ENCODE results near the gene FAM193B. TPM values are rescaled to one million over a fixed set of nuclear protein-coding genes. Genes with fewer than 3 reads are reported as not detected.

The FAM193B gene
- total and polyA plus RNA-seq, 9 of the 15 experiments (the other 6 are each of a cell fraction or from before 2014, with no cell fraction given), result 4.4 to 76.4 (median 37.3) TPM

DNA sequence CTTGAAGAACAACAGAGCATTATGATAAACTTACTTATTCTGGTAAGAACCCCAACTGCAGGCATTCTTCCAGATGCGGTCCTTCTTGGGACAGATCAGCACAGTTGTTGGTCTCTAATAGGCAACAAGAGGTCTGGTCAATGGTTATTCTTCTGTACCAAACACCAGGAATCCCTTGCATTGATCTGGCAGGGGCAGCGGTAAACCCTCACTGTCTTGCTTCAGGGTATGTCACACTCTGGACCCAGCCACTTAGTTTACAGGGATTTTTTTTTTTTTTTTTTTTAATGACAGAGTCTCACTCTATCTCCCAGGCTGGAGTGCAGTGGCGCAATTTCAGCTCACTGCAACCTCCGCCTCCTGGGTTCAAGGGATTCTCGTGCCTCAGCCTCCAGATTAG, 1.3 kb upstream of the FAM193B start:
- CTCF ChIA-PET (ENCODE audit: low intra/inter-chr PET ratio), result no interaction called here
- POLR2A ChIA-PET, result interaction anchor here (0.7 to 1.4 kb wide), 2 partner anchors 11 to 561 kb away, joined by 3 to 4 read pairs; no protein-coding TSS in a partner anchor
- Histone ChIP-seq H3K4me1 (replicated peaks in 1 of 2; ENCODE audit: control insufficient read depth in 2 of 2, insufficient read depth in 2 of 2, low read length in 2 of 2) (peaks cover 18 to 35% of the 10 kb centered on the region in 2 experiments), H2AFZ (ENCODE audit: low read depth, low read length) (no peak overlapping the region; the same call in 1 of the 2 replicates), H3K36me3 (ENCODE audit: control insufficient read depth, insufficient read depth, low read length) (peaks cover 25% of the 10 kb centered on the region), H3K9ac (ENCODE audit: insufficient read depth in 1 of 2, low read depth in 2 of 2, low read length in 2 of 2) (no peak overlapping the region), H3K4me2 (ENCODE audit: insufficient read depth, low read length) (no peak overlapping the region), H3K9me1 (ENCODE audit: control insufficient read depth, insufficient read depth, low read length) (no peaks in the 10 kb centered on the region), H3K79me2 (ENCODE audit: control insufficient read depth, insufficient read depth, low read length) (peaks cover 37% of the 10 kb centered on the region), H3K4me3 (no peak overlapping the region), H3K27ac (ENCODE audit: extremely low read depth, low read depth, low read length) (no peak overlapping the region), H3K9me3 (replicated peaks; ENCODE audit: control insufficient read depth, insufficient read depth, low read depth, low read length) (no peaks in the 10 kb centered on the region), H4K20me1 (replicated peaks; ENCODE audit: control insufficient read depth, insufficient read depth, low read length) (peaks cover 17% of the 10 kb centered on the region), H3K27me3 (ENCODE audit: control insufficient read depth in 2 of 2, insufficient read depth in 2 of 2, low read length in 2 of 2) (no peaks in the 10 kb centered on the region)
- DNase-seq (ENCODE audit: extremely low read depth in 1 of 4, low spot score in 3 of 4) (peak in 1 of 4 experiments; percentile 10), FAIRE-seq (peak; percentile 23), ATAC-seq (no peak)
- intact Hi-C loops (cut with micrococcal nuclease), result loop anchor here (2.0 kb wide), 1 partner anchor 59 kb away; the partner anchor contains the start of gene PDLIM7
- BruUV-seq (replicated peaks), result no TSS peak
- TF ChIP-seq ZNF184 (CRISPR knock-in tag; IDR thresholded peaks at IDR 0.05), result no peak
- WGBS (ENCODE audit: insufficient coverage, low coverage, missing lambda C conversion rate), result 87% methylated on average over 4 of the region's 5 CpGs
- in situ Hi-C loops (cut with MboI), result no loop called here

GRCh38 chr5:177555228-177555627, 865 bp upstream of the FAM193B start:
- Histone ChIP-seq H3K27ac (ENCODE audit: extremely low read depth, low read depth, low read length) (no peak overlapping the region; the same call in 2 of the 3 replicates), H3K9ac (ENCODE audit: insufficient read depth in 1 of 2, low read depth in 2 of 2, low read length in 2 of 2) (no peak overlapping the region), H3K79me2 (ENCODE audit: control insufficient read depth, insufficient read depth, low read length) (peaks cover 38% of the 10 kb centered on the region), H3K4me1 (replicated peaks in 1 of 2; ENCODE audit: control insufficient read depth in 2 of 2, insufficient read depth in 2 of 2, low read length in 2 of 2) (peaks cover 18 to 35% of the 10 kb centered on the region in 2 experiments), H3K27me3 (ENCODE audit: control insufficient read depth in 2 of 2, insufficient read depth in 2 of 2, low read length in 2 of 2) (no peaks in the 10 kb centered on the region), H3K9me3 (replicated peaks; ENCODE audit: control insufficient read depth, insufficient read depth, low read depth, low read length) (no peaks in the 10 kb centered on the region), H4K20me1 (replicated peaks; ENCODE audit: control insufficient read depth, insufficient read depth, low read length) (peaks cover 17% of the 10 kb centered on the region), H3K4me2 (ENCODE audit: insufficient read depth, low read length) (peak overlapping the region; percentile 86; the same call in 1 of the 2 replicates), H3K9me1 (ENCODE audit: control insufficient read depth, insufficient read depth, low read length) (no peaks in the 10 kb centered on the region), H2AFZ (ENCODE audit: low read depth, low read length) (peak overlapping the region; percentile 95), H3K4me3 (no peak overlapping the region), H3K36me3 (ENCODE audit: control insufficient read depth, insufficient read depth, low read length) (peaks cover 29% of the 10 kb centered on the region)
- ATAC-seq (no peak), FAIRE-seq (no peak), DNase-seq (ENCODE audit: extremely low read depth in 1 of 4, low spot score in 3 of 4) (no peak)
- in situ Hi-C loops (cut with MboI), result no loop called here
- WGBS (ENCODE audit: insufficient coverage, low coverage, missing lambda C conversion rate), result 88% methylated on average over 2 of the region's 2 CpGs
- ChIA-PET POLR2A (interaction anchor here (0.7 to 1.4 kb wide), 2 partner anchors 11 to 560 kb away, joined by 3 to 4 read pairs; no protein-coding TSS in a partner anchor), CTCF (ENCODE audit: low intra/inter-chr PET ratio) (no interaction called here)
- intact Hi-C loops (cut with micrococcal nuclease), result loop anchor here (2.0 kb wide), 1 partner anchor 58 kb away; the partner anchor contains the start of gene PDLIM7
- no peak for TF ChIP-seq EWSR1 (IDR thresholded peaks at IDR 0.05; ENCODE audit: borderline replicate concordance, low read depth, partially characterized antibody)
- no peak for TF ChIP-seq MEF2D (tag; conservative IDR thresholded peaks at IDR 0.05; ENCODE audit: low read depth)
- no peak for TF ChIP-seq CBFA2T3 (IDR thresholded peaks at IDR 0.05)
- TF ChIP-seq GABPA (tag; conservative IDR thresholded peaks at IDR 0.05; ENCODE audit: low read depth), result no peak
- no peak for TF ChIP-seq PHF8 (IDR thresholded peaks at IDR 0.05; ENCODE audit: borderline replicate concordance, low read length)
- no peak for TF ChIP-seq SMARCB1 (IDR thresholded peaks at IDR 0.05; ENCODE audit: insufficient read length, low read depth)
- TF ChIP-seq, protein P1, sequence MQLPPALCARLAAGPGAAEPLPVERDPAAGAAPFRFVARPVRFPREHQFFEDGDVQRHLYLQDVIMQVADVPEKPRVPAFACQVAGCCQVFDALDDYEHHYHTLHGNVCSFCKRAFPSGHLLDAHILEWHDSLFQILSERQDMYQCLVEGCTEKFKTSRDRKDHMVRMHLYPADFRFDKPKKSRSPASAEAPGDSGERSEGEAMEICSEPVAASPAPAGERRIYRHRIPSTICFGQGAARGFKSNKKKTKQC (CRISPR knock-in tag; IDR thresholded peaks at IDR 0.05), result no peak
- TF ChIP-seq, protein P2, sequence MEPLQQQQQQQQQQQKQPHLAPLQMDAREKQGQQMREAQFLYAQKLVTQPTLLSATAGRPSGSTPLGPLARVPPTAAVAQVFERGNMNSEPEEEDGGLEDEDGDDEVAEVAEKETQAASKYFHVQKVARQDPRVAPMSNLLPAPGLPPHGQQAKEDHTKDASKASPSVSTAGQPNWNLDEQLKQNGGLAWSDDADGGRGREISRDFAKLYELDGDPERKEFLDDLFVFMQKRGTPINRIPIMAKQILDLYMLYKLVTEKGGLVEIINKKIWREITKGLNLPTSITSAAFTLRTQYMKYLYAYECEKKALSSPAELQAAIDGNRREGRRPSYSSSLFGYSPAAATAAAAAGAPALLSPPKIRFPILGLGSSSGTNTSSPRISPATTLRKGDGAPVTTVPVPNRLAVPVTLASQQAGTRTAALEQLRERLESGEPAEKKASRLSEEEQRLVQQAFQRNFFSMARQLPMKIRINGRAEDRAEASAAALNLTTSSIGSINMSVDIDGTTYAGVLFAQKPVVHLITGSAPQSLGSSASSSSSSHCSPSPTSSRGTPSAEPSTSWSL (CRISPR knock-in tag; IDR thresholded peaks at IDR 0.05; ENCODE audit: borderline replicate concordance), result no peak
- no peak for TF ChIP-seq NCOR1 (IDR thresholded peaks at IDR 0.05)
- no TSS peak for BruUV-seq (replicated peaks)

Data from K562 (cell line).